ENCODE results near the gene SIX3.
A peak's percentile ranks its signal among the peaks of the same experiment; 100 is the strongest.

The SIX3 gene

GRCh38 chr2:44944952-44945612, 3.6 kb downstream of the SIX3 start:
- H3K27me3 ChIP-seq (ENCODE audit: insufficient read depth, insufficient read length) = peaks cover 100% of the 10 kb centered on the region
- H3K9ac ChIP-seq (ENCODE audit: insufficient read length, low read depth) = no peak overlapping the region
- no peak for DNase-seq (ENCODE audit: low read depth, low spot score)
- no peaks in the 10 kb centered on the region for H3K9me3 ChIP-seq (ENCODE audit: insufficient read depth, low read length)
- no peaks in the 10 kb centered on the region for H3K36me3 ChIP-seq (ENCODE audit: insufficient read depth, insufficient read length, low read length)
- TF ChIP-seq YY1 (IDR thresholded peaks at IDR 0.05; ENCODE audit: insufficient read depth, insufficient read length) (no peak), ZNF274 (IDR thresholded peaks at IDR 0.05; ENCODE audit: low read depth, low read length) (no peak), SUZ12 (IDR thresholded peaks at IDR 0.05; ENCODE audit: extremely low read depth, insufficient read depth, insufficient read length) (no peak)
- no peak overlapping the region for H3K4me3 ChIP-seq (ENCODE audit: insufficient read length, low read depth)
- peaks cover 9% of the 10 kb centered on the region for H3K4me1 ChIP-seq (ENCODE audit: insufficient read depth, insufficient read length)

DNA sequence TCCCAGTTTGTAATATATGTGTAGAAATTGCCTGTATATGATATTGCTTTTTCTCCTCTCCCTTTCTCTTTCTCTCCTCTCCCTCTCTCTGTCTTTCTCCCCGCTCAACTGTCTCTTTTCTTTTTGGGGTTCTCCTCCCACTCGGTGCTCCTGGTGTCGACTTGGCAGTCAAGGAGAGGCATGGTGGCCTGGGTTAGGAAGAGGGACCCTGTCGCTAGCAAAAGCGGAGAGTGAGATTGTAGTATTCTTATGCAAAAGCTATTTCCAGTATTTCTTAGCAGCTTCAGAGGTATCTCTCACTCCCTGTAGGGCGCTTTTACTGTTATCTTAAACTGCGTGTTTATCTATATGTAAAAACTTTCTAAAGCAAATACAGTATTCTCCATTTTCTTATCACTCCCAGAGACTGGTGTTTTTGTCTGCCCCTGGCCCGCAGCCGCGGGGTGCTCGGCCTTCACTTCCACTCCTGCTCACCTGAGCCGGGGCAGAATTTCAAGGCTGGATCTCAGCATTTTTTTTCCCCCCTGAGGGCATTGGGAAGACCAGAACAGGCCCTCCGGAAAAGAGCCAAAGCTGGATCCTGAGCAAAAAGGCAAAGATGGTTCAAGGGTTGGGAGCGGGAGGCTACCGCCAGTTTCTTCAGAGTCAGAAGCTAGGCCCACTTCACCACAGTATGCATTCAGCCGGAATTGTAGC, 4.3 kb downstream of the SIX3 start:
- Histone ChIP-seq H3K9ac (ENCODE audit: insufficient read length, low read depth) (no peak overlapping the region), H3K4me1 (ENCODE audit: insufficient read depth, insufficient read length) (peaks cover 10% of the 10 kb centered on the region), H3K9me3 (ENCODE audit: insufficient read depth, low read length) (no peaks in the 10 kb centered on the region), H3K27me3 (ENCODE audit: insufficient read depth, insufficient read length) (peaks cover 100% of the 10 kb centered on the region), H3K36me3 (ENCODE audit: insufficient read depth, insufficient read length, low read length) (no peaks in the 10 kb centered on the region), H3K4me3 (ENCODE audit: insufficient read length, low read depth) (no peak overlapping the region)
- DNase-seq (ENCODE audit: low read depth, low spot score) = no peak
- TF ChIP-seq ZNF274 (IDR thresholded peaks at IDR 0.05; ENCODE audit: low read depth, low read length) (no peak), YY1 (IDR thresholded peaks at IDR 0.05; ENCODE audit: insufficient read depth, insufficient read length) (no peak), SUZ12 (IDR thresholded peaks at IDR 0.05; ENCODE audit: extremely low read depth, insufficient read depth, insufficient read length) (no peak)

DNA sequence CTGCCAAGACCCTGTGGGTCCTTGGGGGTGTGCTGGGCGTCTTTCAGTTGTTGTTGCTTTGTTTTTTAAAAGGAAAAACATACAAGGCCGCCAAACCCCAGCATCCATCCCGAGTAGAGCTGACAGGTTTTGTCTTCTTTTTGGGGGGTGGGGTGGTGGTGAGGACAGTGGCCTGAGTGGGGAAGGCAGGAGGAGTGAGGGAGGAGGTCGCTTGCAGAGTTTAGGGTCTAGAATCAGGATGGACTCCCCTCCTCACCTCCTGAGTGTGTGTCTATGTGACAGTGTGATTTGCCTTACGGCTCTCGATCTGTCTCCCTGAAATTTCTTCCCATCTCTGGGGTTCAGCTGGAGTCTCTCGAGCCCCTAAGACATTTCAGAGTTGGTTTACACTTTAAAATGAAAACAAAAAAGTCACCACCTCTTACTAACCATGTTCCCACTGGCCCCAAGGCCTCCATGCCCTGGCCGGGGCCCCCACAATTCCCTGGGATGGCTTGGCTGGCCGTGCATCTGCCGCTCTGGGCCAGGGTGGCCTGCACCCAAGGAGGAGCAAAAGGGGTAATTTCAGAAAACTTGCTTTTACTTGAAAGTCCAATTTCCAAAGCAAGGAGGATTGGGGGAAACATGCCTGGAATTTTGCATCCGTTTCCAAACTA, 5.0 kb downstream of the SIX3 start:
- Histone ChIP-seq H3K36me3 (ENCODE audit: insufficient read depth, insufficient read length, low read length) (no peaks in the 10 kb centered on the region), H3K27me3 (ENCODE audit: insufficient read depth, insufficient read length) (peaks cover 100% of the 10 kb centered on the region), H3K9ac (ENCODE audit: insufficient read length, low read depth) (no peak overlapping the region), H3K4me3 (ENCODE audit: insufficient read length, low read depth) (no peak overlapping the region), H3K4me1 (ENCODE audit: insufficient read depth, insufficient read length) (peaks cover 10% of the 10 kb centered on the region), H3K9me3 (ENCODE audit: insufficient read depth, low read length) (no peaks in the 10 kb centered on the region)
- DNase-seq (ENCODE audit: low read depth, low spot score) = no peak
- TF ChIP-seq ZNF274 (IDR thresholded peaks at IDR 0.05; ENCODE audit: low read depth, low read length) = no peak
- TF ChIP-seq YY1 (IDR thresholded peaks at IDR 0.05; ENCODE audit: insufficient read depth, insufficient read length) = no peak
- no peak for TF ChIP-seq SUZ12 (IDR thresholded peaks at IDR 0.05; ENCODE audit: extremely low read depth, insufficient read depth, insufficient read length)

GRCh38 chr2:44947028-44947375, 5.5 kb downstream of the SIX3 start:
- H3K9ac ChIP-seq (ENCODE audit: insufficient read length, low read depth) = no peak overlapping the region
- H3K4me1 ChIP-seq (ENCODE audit: insufficient read depth, insufficient read length) = peaks cover 10% of the 10 kb centered on the region
- no peak for TF ChIP-seq SUZ12 (IDR thresholded peaks at IDR 0.05; ENCODE audit: extremely low read depth, insufficient read depth, insufficient read length)
- TF ChIP-seq YY1 (IDR thresholded peaks at IDR 0.05; ENCODE audit: insufficient read depth, insufficient read length) = no peak
- no peak for TF ChIP-seq ZNF274 (IDR thresholded peaks at IDR 0.05; ENCODE audit: low read depth, low read length)
- no peak for DNase-seq (ENCODE audit: low read depth, low spot score)
- peaks cover 100% of the 10 kb centered on the region for H3K27me3 ChIP-seq (ENCODE audit: insufficient read depth, insufficient read length)
- H3K36me3 ChIP-seq (ENCODE audit: insufficient read depth, insufficient read length, low read length) = no peaks in the 10 kb centered on the region
- H3K9me3 ChIP-seq (ENCODE audit: insufficient read depth, low read length) = no peaks in the 10 kb centered on the region
- no peak overlapping the region for H3K4me3 ChIP-seq (ENCODE audit: insufficient read length, low read depth)

GRCh38 chr2:44948565-44949328, 7.2 kb downstream of the SIX3 start:
- Histone ChIP-seq H3K27me3 (ENCODE audit: insufficient read depth, insufficient read length) (peaks cover 100% of the 10 kb centered on the region), H3K9me3 (ENCODE audit: insufficient read depth, low read length) (no peaks in the 10 kb centered on the region), H3K4me3 (ENCODE audit: insufficient read length, low read depth) (peak overlapping the region; percentile 11), H3K9ac (ENCODE audit: insufficient read length, low read depth) (no peak overlapping the region), H3K4me1 (ENCODE audit: insufficient read depth, insufficient read length) (peaks cover 2% of the 10 kb centered on the region), H3K36me3 (ENCODE audit: insufficient read depth, insufficient read length, low read length) (no peaks in the 10 kb centered on the region)
- no peak for TF ChIP-seq YY1 (IDR thresholded peaks at IDR 0.05; ENCODE audit: insufficient read depth, insufficient read length)
- no peak for TF ChIP-seq SUZ12 (IDR thresholded peaks at IDR 0.05; ENCODE audit: extremely low read depth, insufficient read depth, insufficient read length)
- TF ChIP-seq ZNF274 (IDR thresholded peaks at IDR 0.05; ENCODE audit: low read depth, low read length) = no peak
- DNase-seq (ENCODE audit: low read depth, low spot score) = no peak

GRCh38 chr2:44949329-44950151, 8.0 kb downstream of the SIX3 start:
- Histone ChIP-seq H3K36me3 (ENCODE audit: insufficient read depth, insufficient read length, low read length) (no peaks in the 10 kb centered on the region), H3K27me3 (ENCODE audit: insufficient read depth, insufficient read length) (peaks cover 100% of the 10 kb centered on the region), H3K9ac (ENCODE audit: insufficient read length, low read depth) (peak overlapping the region; percentile 50), H3K9me3 (ENCODE audit: insufficient read depth, low read length) (no peaks in the 10 kb centered on the region; the same call in 1 of the 2 replicates), H3K4me3 (ENCODE audit: insufficient read length, low read depth) (peak overlapping the region; percentile 11), H3K4me1 (ENCODE audit: insufficient read depth, insufficient read length) (peaks cover 4% of the 10 kb centered on the region)
- DNase-seq (ENCODE audit: low read depth, low spot score) = no peak
- TF ChIP-seq SUZ12 (IDR thresholded peaks at IDR 0.05; ENCODE audit: extremely low read depth, insufficient read depth, insufficient read length) = no peak
- no peak for TF ChIP-seq YY1 (IDR thresholded peaks at IDR 0.05; ENCODE audit: insufficient read depth, insufficient read length)
- no peak for TF ChIP-seq ZNF274 (IDR thresholded peaks at IDR 0.05; ENCODE audit: low read depth, low read length)

All from NT2/D1 (cell line).